ENCODE data around the gene DYNC2I2.

The DYNC2I2 gene

GRCh38 chr9:128614728-128615127, 41.9 kb downstream of the DYNC2I2 start:
- Histone ChIP-seq H3K9ac (ENCODE audit: low read length) (no peak overlapping the region), H3K79me2 (ENCODE audit: low read length) (no peaks in the 10 kb centered on the region), H3K4me2 (ENCODE audit: low read depth, low read length) (no peak overlapping the region), H3K9me2 (replicated peaks; ENCODE audit: insufficient read depth, low read length) (no peaks in the 10 kb centered on the region), H2AFZ (ENCODE audit: low read length) (no peak overlapping the region), H3F3A (ENCODE audit: insufficient read depth, low read length) (no peaks in the 10 kb centered on the region), H4K20me1 (ENCODE audit: insufficient read depth, low read length) (no peaks in the 10 kb centered on the region), H3K4me3 (ENCODE audit: low read length) (no peak overlapping the region), H3K27me3 (replicated peaks; ENCODE audit: insufficient read depth, low read length) (no peaks in the 10 kb centered on the region), H3K36me3 (replicated peaks; ENCODE audit: insufficient read depth, low read length) (peaks cover 11% of the 10 kb centered on the region; the same call in 1 of the 2 replicates), H3K27ac (ENCODE audit: low read length) (no peak overlapping the region), H3K9me3 (replicated peaks; ENCODE audit: insufficient read depth, low read length) (no peaks in the 10 kb centered on the region), H3K4me1 (ENCODE audit: low read length) (no peaks in the 10 kb centered on the region)
- DNase-seq: no peak
- TF ChIP-seq EZH2 (optimal IDR thresholded peaks at IDR 0.05; ENCODE audit: low read depth, low read length) (no peak), EZH2phosphoT487 (IDR thresholded peaks at IDR 0.05; ENCODE audit: low read length) (no peak)
- TF ChIP-seq, protein P1, sequence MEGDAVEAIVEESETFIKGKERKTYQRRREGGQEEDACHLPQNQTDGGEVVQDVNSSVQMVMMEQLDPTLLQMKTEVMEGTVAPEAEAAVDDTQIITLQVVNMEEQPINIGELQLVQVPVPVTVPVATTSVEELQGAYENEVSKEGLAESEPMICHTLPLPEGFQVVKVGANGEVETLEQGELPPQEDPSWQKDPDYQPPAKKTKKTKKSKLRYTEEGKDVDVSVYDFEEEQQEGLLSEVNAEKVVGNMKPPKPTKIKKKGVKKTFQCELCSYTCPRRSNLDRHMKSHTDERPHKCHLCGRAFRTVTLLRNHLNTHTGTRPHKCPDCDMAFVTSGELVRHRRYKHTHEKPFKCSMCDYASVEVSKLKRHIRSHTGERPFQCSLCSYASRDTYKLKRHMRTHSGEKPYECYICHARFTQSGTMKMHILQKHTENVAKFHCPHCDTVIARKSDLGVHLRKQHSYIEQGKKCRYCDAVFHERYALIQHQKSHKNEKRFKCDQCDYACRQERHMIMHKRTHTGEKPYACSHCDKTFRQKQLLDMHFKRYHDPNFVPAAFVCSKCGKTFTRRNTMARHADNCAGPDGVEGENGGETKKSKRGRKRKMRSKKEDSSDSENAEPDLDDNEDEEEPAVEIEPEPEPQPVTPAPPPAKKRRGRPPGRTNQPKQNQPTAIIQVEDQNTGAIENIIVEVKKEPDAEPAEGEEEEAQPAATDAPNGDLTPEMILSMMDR (IDR thresholded peaks at IDR 0.05; ENCODE audit: low read length): no peak

DNA sequence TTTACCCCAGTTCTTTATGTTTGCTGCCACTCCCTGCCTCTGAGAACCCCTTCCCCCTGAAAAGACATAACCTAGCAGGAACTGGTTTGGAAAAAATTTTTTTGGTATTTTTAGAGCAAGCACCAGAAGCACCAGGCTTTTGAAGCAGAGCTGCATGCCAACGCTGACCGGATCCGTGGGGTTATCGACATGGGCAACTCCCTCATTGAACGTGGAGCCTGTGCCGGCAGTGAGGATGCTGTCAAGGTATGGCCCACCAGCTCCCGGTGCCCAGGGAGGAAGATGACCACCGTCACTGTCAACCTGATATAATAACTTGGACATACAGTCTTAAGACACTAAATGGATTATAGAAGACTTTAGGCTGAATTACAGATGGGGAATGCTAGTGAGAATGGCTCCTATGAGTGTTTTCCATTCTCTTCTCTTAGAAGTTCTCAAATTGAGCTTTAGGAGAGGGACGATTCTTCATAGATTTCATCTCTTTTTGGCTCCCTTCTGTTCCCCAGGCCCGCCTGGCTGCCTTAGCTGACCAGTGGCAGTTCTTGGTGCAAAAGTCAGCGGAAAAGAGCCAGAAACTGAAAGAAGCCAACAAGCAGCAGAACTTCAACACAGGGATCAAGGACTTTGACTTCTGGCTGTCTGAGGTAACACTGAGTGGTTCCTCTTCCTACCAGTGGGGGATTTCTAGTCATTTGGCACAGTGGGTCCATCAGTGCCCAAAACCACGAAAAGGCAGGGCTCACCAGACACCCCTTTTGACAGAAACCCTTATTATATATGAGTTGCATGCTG, 44.9 kb downstream of the DYNC2I2 start:
- H2AFZ ChIP-seq (ENCODE audit: low read length): no peak overlapping the region
- no peaks in the 10 kb centered on the region for H4K20me1 ChIP-seq (ENCODE audit: insufficient read depth, low read length)
- no peak overlapping the region for H3K4me3 ChIP-seq (ENCODE audit: low read length)
- no peaks in the 10 kb centered on the region for H3K4me1 ChIP-seq (ENCODE audit: low read length)
- H3K9me3 ChIP-seq (replicated peaks; ENCODE audit: insufficient read depth, low read length): no peaks in the 10 kb centered on the region
- H3K27ac ChIP-seq (ENCODE audit: low read length): no peak overlapping the region
- H3K4me2 ChIP-seq (ENCODE audit: low read depth, low read length): no peak overlapping the region
- TF ChIP-seq EZH2phosphoT487 (IDR thresholded peaks at IDR 0.05; ENCODE audit: low read length) (no peak), EZH2 (optimal IDR thresholded peaks at IDR 0.05; ENCODE audit: low read depth, low read length) (no peak)
- TF ChIP-seq, protein P1 (IDR thresholded peaks at IDR 0.05; ENCODE audit: low read length): no peak
- H3F3A ChIP-seq (ENCODE audit: insufficient read depth, low read length): no peaks in the 10 kb centered on the region
- no peaks in the 10 kb centered on the region for H3K79me2 ChIP-seq (ENCODE audit: low read length)
- DNase-seq: no peak
- no peaks in the 10 kb centered on the region for H3K9me2 ChIP-seq (replicated peaks; ENCODE audit: insufficient read depth, low read length)
- no peaks in the 10 kb centered on the region for H3K27me3 ChIP-seq (replicated peaks; ENCODE audit: insufficient read depth, low read length)
- no peak overlapping the region for H3K9ac ChIP-seq (ENCODE audit: low read length)
- peaks cover 18% of the 10 kb centered on the region for H3K36me3 ChIP-seq (replicated peaks; ENCODE audit: insufficient read depth, low read length)

- Histone ChIP-seq H3K27ac (ENCODE audit: low read length) (no peak overlapping the region), H3K9ac (ENCODE audit: low read length) (no peak overlapping the region), H3K27me3 (replicated peaks; ENCODE audit: insufficient read depth, low read length) (no peaks in the 10 kb centered on the region), H3K79me2 (ENCODE audit: low read length) (no peaks in the 10 kb centered on the region), H3K4me3 (ENCODE audit: low read length) (no peak overlapping the region), H3K9me3 (replicated peaks; ENCODE audit: insufficient read depth, low read length) (no peaks in the 10 kb centered on the region), H3F3A (ENCODE audit: insufficient read depth, low read length) (no peaks in the 10 kb centered on the region), H2AFZ (ENCODE audit: low read length) (no peak overlapping the region), H3K4me2 (ENCODE audit: low read depth, low read length) (no peak overlapping the region), H4K20me1 (ENCODE audit: insufficient read depth, low read length) (no peaks in the 10 kb centered on the region), H3K36me3 (replicated peaks; ENCODE audit: insufficient read depth, low read length) (peaks cover 18% of the 10 kb centered on the region), H3K4me1 (ENCODE audit: low read length) (no peaks in the 10 kb centered on the region), H3K9me2 (replicated peaks; ENCODE audit: insufficient read depth, low read length) (no peaks in the 10 kb centered on the region)
- TF ChIP-seq EZH2 (optimal IDR thresholded peaks at IDR 0.05; ENCODE audit: low read depth, low read length) (no peak), EZH2phosphoT487 (IDR thresholded peaks at IDR 0.05; ENCODE audit: low read length) (no peak)
- TF ChIP-seq, protein P1 (IDR thresholded peaks at IDR 0.05; ENCODE audit: low read length): no peak
- DNase-seq: no peak
Observed at GRCh38 chr9:128610897-128611296, 45.8 kb downstream of the DYNC2I2 start.

Measured in MM.1S (cell line).